HFFc6 (cell line): ENCODE results near the gene GPATCH4. TPM values are rescaled to one million over a fixed set of nuclear protein-coding genes. Genes with fewer than 3 reads are reported as not detected.

ENCODE experiments used
- DNase-seq: peaks from one replicate; pipeline ENCODE4 v3.0.0-alpha.2; 2018
- H3K27ac Mint-ChIP-seq: 2 replicates; pipeline ENCODE4 v1.8.0; 2020; ENCODE audit warnings: mild to moderate bottlenecking, mixed read lengths
- H3K27me3 Mint-ChIP-seq: 2 replicates; pipeline ENCODE4 v1.8.0; 2021; ENCODE audit warnings: mild to moderate bottlenecking, moderate library complexity, mixed read lengths; ENCODE audit not compliant: insufficient read depth
- H3K36me3 Mint-ChIP-seq: 2 replicates; pipeline ENCODE4 v1.8.0; 2021; ENCODE audit warnings: low read depth, mixed read lengths
- H3K4me1 Mint-ChIP-seq: 2 replicates; pipeline ENCODE4 v1.8.0; 2020; ENCODE audit warnings: low read depth, mixed read lengths
- H3K4me3 Mint-ChIP-seq: 2 replicates; pipeline ENCODE4 v1.8.0; 2020; ENCODE audit warnings: mild to moderate bottlenecking, moderate library complexity, mixed read lengths
- H3K9me3 Mint-ChIP-seq: 2 replicates; pipeline ENCODE4 v1.8.0; 2020; ENCODE audit warnings: mild to moderate bottlenecking, mixed read lengths
- total RNA-seq, 6 experiments: library from RNA; stranded (reverse); fragmentation: NEBNext Ultra II Directional; extraction: Animal tissue kit (Norgen Biotek cat#: 25700); gene quantifications; 2 replicates in 1 of 6; 3 replicates in 5 of 6; pipeline ENCODE4 v1.2.3, GENCODE V29; 2021
- TF ChIP-seq, protein P1 (sequence below): fragments of 200-600 bp; sonication (generic); IDR thresholded peaks from 2 replicates; pipeline ENCODE4 v1.5.0; 2021; ENCODE audit warnings: antibody characterized with exemption, mild to moderate bottlenecking

GPATCH4 gene
- total RNA-seq, 6 experiments from 2014 or later = 25.0 to 35.8 (median 32.7) TPM

GRCh38 chr1:156552518-156552917, 48.8 kb downstream of the GPATCH4 start:
- TF ChIP-seq, protein P1, sequence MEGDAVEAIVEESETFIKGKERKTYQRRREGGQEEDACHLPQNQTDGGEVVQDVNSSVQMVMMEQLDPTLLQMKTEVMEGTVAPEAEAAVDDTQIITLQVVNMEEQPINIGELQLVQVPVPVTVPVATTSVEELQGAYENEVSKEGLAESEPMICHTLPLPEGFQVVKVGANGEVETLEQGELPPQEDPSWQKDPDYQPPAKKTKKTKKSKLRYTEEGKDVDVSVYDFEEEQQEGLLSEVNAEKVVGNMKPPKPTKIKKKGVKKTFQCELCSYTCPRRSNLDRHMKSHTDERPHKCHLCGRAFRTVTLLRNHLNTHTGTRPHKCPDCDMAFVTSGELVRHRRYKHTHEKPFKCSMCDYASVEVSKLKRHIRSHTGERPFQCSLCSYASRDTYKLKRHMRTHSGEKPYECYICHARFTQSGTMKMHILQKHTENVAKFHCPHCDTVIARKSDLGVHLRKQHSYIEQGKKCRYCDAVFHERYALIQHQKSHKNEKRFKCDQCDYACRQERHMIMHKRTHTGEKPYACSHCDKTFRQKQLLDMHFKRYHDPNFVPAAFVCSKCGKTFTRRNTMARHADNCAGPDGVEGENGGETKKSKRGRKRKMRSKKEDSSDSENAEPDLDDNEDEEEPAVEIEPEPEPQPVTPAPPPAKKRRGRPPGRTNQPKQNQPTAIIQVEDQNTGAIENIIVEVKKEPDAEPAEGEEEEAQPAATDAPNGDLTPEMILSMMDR = no peak
- peaks cover 26% of the 10 kb centered on the region for H3K36me3 Mint-ChIP-seq
- H3K4me3 Mint-ChIP-seq = no peak overlapping the region
- H3K27me3 Mint-ChIP-seq = no peaks in the 10 kb centered on the region; the same call in 1 of the 2 replicates
- no peak for DNase-seq
- H3K4me1 Mint-ChIP-seq = peaks cover 18% of the 10 kb centered on the region
- H3K27ac Mint-ChIP-seq = peak overlapping the region; percentile 6; the same call in 1 of the 2 replicates
- H3K9me3 Mint-ChIP-seq = no peaks in the 10 kb centered on the region

- H3K27me3 Mint-ChIP-seq = no peaks in the 10 kb centered on the region; the same call in 1 of the 2 replicates
- no peaks in the 10 kb centered on the region for H3K9me3 Mint-ChIP-seq
- H3K4me1 Mint-ChIP-seq = peaks cover 18% of the 10 kb centered on the region
- TF ChIP-seq, protein P1 = no peak
- H3K4me3 Mint-ChIP-seq = no peak overlapping the region
- peak overlapping the region; percentile 6; the same call in 1 of the 2 replicates for H3K27ac Mint-ChIP-seq
- peaks cover 26% of the 10 kb centered on the region for H3K36me3 Mint-ChIP-seq
- DNase-seq = no peak
Measured at GRCh38 chr1:156551869-156552268, 49.4 kb downstream of the GPATCH4 start.

GRCh38 chr1:156551066-156551643, 50.1 kb downstream of the GPATCH4 start:
- H3K36me3 Mint-ChIP-seq = peaks cover 26% of the 10 kb centered on the region
- no peak overlapping the region for H3K4me3 Mint-ChIP-seq
- no peak overlapping the region for H3K27ac Mint-ChIP-seq
- H3K4me1 Mint-ChIP-seq = peaks cover 18% of the 10 kb centered on the region
- TF ChIP-seq, protein P1 = no peak
- H3K9me3 Mint-ChIP-seq = no peaks in the 10 kb centered on the region
- no peaks in the 10 kb centered on the region; the same call in 1 of the 2 replicates for H3K27me3 Mint-ChIP-seq
- DNase-seq = no peak

DNA sequence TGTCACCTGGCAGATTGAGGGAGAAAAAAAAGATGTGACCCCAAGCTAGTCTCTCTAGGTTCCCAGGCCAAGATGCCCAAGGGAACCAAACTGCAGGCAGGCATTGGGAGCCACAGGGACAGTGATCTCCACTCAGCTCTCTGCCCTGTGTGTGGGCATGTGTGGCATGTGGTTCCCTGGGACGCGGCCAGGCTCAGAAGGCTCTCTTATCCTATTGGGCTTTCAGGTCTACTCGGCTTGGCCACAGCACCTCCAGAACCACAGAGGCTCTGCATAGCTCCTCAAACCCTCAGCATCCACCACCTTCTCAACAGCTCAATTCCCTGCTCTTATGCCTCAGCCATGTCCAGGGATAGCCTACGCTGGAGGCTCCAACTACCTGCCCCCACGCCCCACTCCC, 50.9 kb downstream of the GPATCH4 start:
- peaks cover 21% of the 10 kb centered on the region for H3K36me3 Mint-ChIP-seq

GRCh38 chr1:156549831-156550230, 51.4 kb downstream of the GPATCH4 start:
- H3K9me3 Mint-ChIP-seq = no peaks in the 10 kb centered on the region
- no peak for DNase-seq
- no peak overlapping the region for H3K4me3 Mint-ChIP-seq
- peaks cover 18% of the 10 kb centered on the region for H3K4me1 Mint-ChIP-seq
- TF ChIP-seq, protein P1 = no peak
- peaks cover 21% of the 10 kb centered on the region for H3K36me3 Mint-ChIP-seq
- H3K27ac Mint-ChIP-seq = no peak overlapping the region
- no peaks in the 10 kb centered on the region; the same call in 1 of the 2 replicates for H3K27me3 Mint-ChIP-seq

More for the DNA sequence above, 50.9 kb downstream of the GPATCH4 start:
- DNase-seq = no peak
- Mint-ChIP-seq H3K27me3 (no peaks in the 10 kb centered on the region; the same call in 1 of the 2 replicates), H3K27ac (no peak overlapping the region), H3K4me3 (no peak overlapping the region), H3K4me1 (peaks cover 18% of the 10 kb centered on the region), H3K9me3 (no peaks in the 10 kb centered on the region)
- TF ChIP-seq, protein P1 = no peak
